T-helper 2 cell (primary cell): ENCODE data around the gene RASD2.

Source experiments
- DNase-seq, 5 experiments: peaks; one replicate each; pipeline versions ENCODE4 v3.0.0 to v3.0.0-alpha.2; 2012 to 2022

RASD2 gene

DNA sequence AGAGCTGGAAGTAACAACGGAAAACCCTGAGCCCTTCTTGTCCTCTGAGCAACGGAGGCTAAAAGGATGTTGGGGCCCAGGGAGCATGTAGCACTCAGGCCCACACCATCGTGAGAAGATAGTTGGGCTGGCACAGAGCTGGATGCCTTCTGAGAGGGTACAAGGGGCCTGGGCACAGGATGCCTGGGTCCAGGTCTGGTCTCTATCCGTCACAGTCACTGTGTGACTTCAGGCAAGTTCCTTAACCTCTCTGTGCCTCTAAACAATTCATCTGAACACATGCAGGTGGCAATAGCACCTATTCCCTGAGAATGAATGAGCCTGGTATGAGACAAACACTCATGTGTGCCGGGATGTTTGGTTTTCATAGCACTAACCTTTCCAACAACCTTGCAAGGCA, 47.3 kb downstream of the RASD2 start:
- no peak for DNase-seq

DNA sequence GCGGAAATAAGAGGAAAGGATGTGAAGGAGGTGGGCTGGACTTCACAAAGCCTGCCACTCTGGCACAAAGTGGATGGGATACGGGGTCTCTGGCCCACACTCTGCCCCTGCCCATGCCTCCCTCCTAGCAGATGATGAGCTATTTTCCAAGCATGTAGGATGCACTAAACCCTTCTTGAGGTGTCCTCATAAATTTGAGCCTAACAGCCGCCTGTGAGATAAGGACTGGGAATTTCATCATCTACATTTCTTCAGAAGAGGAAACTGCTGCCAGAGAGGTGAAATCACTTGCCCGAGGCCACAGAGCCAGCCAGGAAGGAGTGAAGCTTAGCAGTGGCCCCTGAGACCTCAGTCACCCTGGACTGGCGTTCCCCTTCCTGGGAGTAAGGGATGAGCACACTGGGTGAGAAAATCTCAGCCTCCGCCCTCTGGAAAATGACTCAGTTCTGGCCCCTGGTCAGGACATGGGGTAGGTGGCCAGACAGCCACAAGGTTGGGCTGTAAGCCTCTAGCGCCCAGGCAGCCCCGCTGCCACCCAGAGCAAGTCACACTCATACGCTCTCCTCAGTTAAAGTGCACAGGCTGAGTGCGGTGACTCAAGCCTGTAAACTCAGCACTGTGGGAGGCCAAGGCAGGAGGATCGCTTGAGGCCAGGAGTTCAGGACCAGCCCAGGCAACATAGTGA, 48.6 kb downstream of the RASD2 start:
- DNase-seq, result no peak

DNA sequence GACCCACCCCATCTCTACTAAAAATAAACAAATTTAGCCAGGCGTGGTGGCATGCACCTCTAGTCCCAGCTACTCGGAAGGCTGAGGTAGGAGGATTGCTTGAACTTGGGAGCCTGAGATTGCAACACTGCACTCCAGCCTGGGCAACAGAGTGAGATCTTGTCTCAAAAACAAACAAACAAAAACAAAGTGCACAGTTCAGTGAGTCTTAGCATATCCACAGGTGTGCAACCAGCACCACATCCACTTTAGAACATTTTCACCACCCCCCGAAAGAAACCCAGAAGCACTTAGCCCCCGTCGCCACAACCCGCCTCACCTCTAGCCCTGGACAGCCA, 49.1 kb downstream of the RASD2 start:
- DNase-seq, result no peak

DNA sequence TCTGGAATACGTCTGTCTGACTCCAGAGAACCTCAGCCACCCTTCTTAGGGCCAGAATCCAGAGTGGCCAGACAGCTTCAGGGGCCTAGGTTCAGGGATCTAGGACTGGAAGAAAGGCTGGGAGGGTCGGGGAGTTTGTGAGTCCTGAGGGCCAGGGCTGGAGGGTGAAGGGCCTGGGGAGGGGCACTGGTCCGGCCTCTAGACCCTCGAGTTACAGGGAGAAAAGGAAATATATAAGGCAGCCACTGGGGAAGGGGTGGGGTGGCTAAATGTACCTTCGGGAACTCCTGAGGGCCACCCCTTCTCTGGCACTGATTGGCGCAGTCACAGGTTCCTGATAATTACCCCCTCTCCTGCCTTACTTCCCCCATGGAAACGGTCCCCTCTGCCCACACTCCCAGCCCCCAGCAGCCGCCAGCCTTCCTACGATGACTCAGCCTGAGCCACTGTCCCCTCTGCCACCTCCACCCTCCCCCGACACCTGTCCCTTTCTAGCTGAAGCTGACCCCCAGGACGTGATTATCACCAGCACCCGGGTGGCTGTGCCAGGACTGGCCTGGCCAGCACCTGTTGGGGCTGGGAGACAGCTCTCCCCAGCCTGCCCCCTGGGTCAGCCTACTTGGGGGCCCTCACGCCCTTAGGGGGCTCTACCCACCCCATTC, 50.1 kb downstream of the RASD2 start:
- DNase-seq, result no peak

DNA sequence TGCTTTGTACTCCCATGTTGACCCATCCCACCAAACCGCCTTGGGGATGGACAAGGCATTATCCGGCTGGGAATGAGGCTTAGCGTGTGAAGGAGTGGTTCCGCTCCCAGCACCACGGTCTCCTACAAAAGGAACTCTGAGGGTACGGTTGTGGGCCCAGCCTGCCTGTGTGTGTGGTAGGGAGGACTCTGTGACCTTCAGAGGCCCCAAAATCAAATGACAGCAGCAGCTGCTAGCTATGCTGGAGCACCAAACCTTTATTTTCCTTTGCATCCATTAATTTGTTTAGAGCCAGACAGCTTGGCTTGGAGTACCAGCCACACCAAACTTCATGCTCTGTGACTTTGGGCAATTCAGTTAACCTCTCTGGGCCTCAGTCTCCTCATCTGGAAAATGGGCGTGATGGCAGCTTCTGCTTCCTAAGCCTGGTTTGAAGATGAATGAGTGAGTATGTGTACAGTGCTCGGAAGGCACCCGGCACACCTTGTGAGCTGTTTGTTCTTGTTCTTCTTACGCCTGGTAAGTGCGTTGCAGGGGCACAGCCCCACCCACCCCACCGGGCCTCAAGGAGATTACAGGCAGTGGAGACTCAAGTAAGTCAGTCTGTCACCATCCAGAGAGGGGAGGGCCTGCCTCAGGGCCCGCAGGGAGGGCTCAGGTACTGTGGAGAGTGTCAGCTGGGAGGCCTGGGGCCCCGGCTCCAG, 51.2 kb downstream of the RASD2 start:
- DNase-seq, result no peak

DNA sequence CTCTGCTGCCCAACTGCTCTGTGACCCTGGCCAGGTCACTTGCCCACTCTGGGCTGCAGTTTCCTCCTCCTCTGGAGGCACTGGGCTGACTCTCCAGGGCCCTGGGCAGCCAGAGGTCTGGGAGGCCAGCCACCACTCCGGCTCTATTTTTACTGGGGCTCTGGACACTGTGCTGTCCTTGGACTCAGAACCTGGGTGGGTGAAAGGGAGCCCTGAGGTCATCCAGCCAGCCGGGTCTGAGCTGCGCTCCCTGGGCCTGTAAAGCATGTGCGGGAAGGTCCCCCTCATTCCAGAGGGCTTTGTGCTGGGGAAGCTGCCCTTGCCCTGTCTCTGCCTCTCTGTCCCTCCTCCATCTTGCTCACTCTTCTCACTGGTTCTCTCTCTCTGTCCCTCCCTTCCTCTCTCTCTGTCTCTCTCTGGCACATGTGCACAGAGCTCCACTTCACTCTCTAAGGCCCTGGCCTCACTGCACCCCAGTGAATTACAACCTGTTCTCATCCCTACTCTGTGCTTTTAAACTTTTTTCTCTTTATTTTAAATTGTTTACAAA, 51.9 kb downstream of the RASD2 start:
- DNase-seq, result no peak

DNA sequence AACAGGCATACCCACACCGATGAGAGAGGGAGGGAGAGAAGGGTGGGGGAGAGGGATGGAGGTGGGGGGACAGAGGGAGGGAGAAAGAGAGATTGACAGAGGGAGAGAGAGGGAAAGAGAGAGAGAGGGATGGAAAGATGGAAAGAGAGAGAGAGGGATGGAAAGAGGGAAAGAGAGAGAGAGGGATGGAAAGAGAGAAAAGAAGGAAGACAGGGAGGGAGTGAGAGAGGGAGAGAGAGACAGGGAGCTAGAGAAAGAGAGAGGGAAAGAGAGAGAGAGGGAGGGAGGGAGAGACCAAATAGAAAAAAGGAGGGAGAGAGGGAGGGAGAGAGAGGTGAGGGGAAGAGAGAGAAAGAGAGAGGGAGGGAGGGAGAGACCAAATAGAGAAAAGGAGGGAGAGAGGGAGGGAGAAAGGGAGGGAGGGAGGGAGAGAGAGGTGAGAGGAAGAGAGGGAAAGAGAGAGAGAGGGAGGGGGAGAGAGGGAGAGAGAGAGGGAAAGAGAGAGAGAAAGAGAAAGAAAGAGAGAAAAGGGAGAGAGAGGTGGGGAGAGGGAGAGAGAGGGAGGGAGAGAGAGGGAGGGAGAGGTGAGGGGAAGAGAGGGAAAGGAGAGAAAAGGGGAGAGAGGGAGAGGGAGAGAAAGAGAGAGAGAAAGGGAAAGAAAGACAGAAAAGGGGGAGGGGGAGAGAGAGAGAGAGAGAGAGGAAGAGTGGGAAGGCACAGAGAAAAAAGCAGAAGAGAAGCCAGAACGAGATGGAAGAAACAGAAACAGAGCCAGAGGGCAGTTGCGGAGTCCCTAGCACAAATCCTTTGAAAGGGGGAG, 52.6 kb downstream of the RASD2 start:
- DNase-seq, result no peak

DNA sequence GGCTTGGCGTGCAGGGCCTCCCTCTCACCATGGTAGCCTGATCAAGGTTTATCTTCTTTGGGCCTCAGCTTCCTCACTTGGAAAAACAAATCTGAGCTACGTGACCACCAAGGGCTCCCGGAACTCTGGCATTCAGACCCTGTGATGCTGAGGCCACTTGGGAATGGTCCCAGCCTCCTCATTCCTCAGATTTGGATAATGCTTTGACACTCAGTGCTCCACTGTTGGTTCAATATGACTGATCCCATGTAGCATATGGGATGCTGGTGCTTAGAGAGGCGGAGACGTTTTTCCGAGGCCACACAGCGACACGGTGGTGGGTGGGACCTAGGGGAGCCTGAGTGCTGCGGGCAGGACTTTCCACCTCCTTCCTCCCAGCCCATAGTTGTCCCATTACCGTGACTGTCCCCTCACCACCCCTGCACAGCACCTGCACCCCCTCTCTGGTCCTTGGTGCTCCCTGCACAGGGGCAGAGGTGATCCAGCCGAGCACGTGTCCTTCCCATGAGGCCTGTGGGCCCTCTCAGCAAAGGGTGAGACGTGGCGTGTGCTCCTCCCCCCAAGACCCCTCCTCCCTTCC, 53.4 kb downstream of the RASD2 start:
- DNase-seq, result no peak

DNA sequence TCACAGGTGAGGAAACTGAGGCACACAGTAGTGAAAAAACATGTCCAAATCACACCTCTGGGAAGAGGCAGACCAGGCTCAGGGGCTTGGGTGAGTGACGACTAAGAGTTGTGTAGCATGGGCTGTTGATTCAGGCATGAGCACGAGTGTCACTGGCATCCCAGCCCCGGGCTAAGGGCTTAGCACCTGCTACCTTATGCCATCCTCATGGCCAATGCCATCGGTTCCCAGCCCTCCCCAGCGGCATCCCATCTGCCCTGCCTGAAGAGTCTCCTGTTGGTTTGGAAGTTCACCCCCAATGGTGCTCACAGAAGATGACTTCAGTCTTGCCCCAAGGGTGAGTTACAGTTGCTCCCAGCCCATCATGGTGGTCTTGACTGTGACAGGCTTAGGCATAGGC, 54.1 kb downstream of the RASD2 start:
- no peak for DNase-seq

DNA sequence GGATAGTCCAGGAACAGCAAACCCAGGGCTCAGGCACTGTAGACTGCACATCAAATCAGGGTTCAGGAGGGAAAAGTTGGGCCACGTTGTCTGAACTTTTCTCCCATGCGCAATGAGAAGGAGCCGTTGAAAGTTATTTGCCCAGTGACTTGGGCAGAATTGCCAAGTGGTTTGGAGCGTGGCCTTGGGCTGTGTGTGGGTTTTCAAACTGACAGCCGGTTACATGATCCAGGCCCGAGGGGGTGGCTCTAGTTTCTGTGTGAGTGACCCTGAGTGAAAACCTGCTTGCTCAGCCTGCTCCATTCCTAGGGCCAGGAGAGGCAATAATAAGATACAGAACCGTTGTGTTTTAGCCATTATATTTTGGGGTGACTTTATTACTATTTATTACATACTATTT, 56.2 kb downstream of the RASD2 start:
- DNase-seq, result no peak

DNA sequence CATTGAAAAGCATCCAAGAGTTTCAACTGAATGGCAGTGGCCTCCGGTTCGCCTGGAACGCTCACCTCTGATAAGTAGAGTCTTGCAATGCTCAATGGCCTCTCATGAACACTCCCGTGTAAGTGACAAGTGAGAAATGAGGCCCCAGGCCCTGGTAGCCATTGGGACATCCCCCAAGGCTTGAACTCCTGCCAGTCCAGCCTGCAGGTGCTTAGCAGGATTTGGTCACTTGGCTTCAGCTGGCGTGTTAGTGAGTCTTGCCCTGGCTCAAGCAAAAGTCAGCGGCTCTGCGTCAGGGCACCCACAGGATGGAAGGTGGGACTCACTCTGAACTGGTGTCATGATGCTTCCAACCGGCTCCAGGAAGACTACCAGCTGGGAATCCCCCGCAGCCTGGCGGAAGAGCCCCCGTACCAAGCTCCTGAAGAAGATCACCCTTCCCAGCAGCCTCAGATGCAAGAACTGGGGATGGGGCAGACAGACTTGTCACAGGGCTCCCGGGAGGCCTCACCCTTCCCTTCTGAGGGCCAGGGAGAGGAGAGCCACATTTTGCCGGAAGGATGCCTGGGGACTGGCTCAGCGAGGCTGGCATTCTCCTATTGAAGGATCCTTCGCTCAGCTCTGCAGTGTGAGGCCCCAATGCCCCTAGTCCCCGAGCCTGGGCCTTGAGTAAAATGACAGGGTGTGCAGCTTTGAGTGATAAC, 57.2 kb downstream of the RASD2 start:
- no peak for DNase-seq

DNA sequence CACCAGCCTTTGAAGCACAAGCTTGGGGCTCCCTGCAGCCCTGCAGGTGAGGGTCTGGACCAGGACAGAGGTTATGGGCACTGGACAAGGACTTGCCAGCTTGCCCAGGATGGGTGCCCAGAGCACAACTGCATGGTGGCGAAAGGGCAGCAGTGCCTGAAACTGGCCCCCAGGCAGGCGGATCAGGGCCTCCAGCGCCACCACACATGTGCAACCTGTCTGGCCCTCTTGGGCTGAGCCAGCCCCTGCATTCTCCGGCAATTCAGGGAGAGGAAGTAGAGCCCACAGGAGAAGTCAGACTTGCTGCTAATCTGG, 57.7 kb downstream of the RASD2 start:
- no peak for DNase-seq

DNA sequence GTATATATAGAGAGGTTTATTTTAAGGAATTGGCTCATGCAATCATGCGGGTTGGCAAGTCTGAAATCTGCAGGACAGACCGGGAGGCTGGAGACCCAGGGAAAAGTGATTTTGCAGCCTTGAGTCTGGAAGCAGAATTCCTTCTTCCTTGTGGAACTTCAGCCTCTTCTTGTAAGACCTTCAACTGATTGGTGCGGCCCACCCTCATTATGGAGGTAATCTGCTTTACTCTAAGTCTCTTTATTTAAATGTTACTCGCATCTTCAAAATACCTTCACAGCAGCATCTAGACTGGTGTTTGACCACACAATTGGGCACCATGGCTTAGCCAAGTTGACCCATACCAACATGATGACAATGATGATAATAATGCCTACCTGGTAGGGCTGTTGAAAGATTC, 58.7 kb downstream of the RASD2 start:
- DNase-seq, result no peak

DNA sequence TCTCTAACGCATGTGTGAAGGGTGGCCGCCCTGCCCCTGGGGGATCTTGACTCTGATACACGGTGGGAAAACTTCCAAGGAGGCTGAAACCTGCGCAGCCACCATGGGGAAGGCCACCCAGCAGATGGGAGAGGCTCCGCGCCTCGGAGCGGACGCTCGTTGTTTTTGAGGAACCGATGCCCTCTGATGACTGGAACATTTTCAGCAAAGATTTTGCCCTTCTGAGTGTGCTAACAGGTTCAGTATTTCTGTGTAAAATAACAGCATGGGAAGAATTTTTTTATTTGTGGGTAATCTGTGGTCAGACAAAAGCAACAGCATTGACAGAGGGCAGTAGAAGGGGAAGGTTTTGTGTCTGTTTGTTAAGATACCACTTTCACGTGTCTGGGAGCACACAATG, 59.8 kb downstream of the RASD2 start:
- no peak for DNase-seq

DNA sequence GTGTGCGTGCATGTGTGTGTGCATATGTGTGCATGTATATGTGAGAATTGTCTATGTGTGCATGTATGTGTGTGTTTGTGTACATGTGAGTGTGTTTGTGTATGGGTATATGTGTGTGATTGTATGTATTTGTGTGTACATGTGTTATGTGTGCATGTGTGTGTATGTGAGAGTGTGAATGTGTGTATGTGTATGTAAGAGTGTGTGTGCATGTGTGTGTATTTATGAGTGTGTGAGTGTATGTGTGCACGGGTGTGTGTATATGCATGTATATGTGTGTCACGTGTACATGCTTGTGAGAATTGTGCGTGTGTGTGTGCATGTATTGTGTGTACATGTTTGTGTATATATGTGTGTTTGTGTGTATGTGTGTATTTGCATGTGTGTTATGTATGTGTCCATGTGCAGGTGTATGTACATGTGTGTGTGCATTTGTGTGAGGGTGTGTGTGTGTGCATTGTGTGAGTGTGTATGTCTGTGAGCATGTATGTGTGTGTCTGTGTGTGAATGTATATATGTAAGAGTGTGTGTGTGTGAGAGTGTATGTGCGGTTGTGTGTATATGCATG, 60.5 kb downstream of the RASD2 start:
- DNase-seq, result no peak

DNA sequence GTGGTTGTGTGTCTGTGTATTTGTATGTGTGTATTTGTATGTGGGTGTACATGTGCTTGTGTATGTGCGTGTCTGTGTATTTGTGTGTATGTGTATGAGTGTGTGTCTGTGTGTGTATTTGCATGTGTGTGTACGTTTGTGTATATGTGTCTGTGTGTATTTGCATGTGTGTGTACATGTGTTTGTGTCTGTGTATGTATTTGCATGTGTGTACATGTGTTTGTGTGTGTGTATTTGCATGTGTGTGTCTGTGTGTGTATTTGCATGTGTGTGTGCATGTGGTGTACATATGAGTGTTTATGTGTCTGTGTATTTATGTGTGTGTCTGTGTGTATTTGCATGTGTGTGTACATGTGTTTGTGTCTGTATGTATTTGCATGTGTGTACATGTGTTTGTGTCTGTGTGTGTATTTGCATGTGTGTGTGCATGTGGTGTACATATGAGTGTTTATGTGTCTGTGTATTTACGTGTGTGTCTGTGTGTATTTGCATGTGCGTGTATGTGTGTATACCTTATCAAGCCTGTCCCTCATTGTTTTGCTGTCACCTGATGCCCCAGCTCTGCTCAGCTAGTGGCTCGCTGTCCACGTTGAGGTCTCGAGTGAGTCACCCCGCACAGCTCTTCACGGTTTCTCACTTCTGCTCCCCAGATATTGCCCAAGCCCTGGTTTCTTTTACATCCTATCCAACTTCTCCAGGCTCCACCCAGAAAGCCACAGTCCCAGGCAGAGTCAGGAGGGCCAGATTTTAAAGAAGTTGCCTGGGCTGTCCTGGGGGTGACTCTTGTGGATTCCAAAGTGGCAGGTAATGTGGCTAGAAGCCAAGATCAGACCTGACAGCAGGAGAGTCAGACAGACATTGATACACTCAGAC, 61.3 kb downstream of the RASD2 start:
- DNase-seq, result no peak
